Measurements from ENCODE around the gene PHACTR4. TPM values are rescaled to one million over a fixed set of nuclear protein-coding genes. Genes with fewer than 3 reads are reported as not detected.

Gene PHACTR4
- total and polyA plus RNA-seq, 2 of the 13 experiments (the other 11 are each of a cell fraction or from before 2014, with no cell fraction given): 13.9 to 17.1 TPM

GRCh38 chr1:28518745-28519341 is 149.3 kb downstream of the PHACTR4 start (continued):
- TF ChIP-seq CTCF (CRISPR knock-in tag; IDR thresholded peaks at IDR 0.05): peak; percentile 29
- peak; percentile 28; the same call in 1 of the 2 replicates for TF ChIP-seq PHF20 (CRISPR knock-in tag; IDR thresholded peaks at IDR 0.05)
- TF ChIP-seq HNRNPH1 (optimal IDR thresholded peaks at IDR 0.05; ENCODE audit: low read depth, low read length): no peak
- TF ChIP-seq CENPT (CRISPR knock-in tag; IDR thresholded peaks at IDR 0.05; ENCODE audit: low read depth): no peak
- TF ChIP-seq ZNF510 (CRISPR knock-in tag; IDR thresholded peaks at IDR 0.05; ENCODE audit: low read depth): 0 out of 2 replicates have a peak, but pooled peaks have one; percentile 23
- TF ChIP-seq ZNF552 (CRISPR knock-in tag; IDR thresholded peaks at IDR 0.05; ENCODE audit: borderline replicate concordance): no peak
- no peak for TF ChIP-seq SNAPC4 (CRISPR knock-in tag; IDR thresholded peaks at IDR 0.05)
- TF ChIP-seq MTF2 (CRISPR knock-in tag; IDR thresholded peaks at IDR 0.05; ENCODE audit: borderline replicate concordance): no peak
- TF ChIP-seq MXD3 (CRISPR knock-in tag; IDR thresholded peaks at IDR 0.05): no peak
- peak; percentile 48 for TF ChIP-seq SPEN (CRISPR knock-in tag; IDR thresholded peaks at IDR 0.05; ENCODE audit: low read depth)
- peak; percentile 40; the same call in 1 of the 2 replicates for TF ChIP-seq NFYB (CRISPR knock-in tag; IDR thresholded peaks at IDR 0.05)
- peak in 1 of 2 experiments; percentile 25; a peak in 1 of 4 replicates for TF ChIP-seq EP300 (IDR thresholded peaks at IDR 0.05; ENCODE audit: low read depth in 2 of 2, low read length in 2 of 2)
- TF ChIP-seq EP300 (CRISPR knock-in tag; IDR thresholded peaks at IDR 0.05; ENCODE audit: borderline replicate concordance): peak; percentile 57; the same call in 1 of the 2 replicates
- no peak for TF ChIP-seq NR2F2 (IDR thresholded peaks at IDR 0.05; ENCODE audit: borderline replicate concordance, low read depth)
- TF ChIP-seq SIX4 (CRISPR knock-in tag; IDR thresholded peaks at IDR 0.05): no peak
- no peak for TF ChIP-seq SP5 (CRISPR knock-in tag; IDR thresholded peaks at IDR 0.05; ENCODE audit: borderline replicate concordance, low read depth)
- TF ChIP-seq BCLAF1 (IDR thresholded peaks at IDR 0.05): no peak
- peak; percentile 59; the same call in 1 of the 2 replicates for TF ChIP-seq MYC (CRISPR knock-in tag; IDR thresholded peaks at IDR 0.05; ENCODE audit: borderline replicate concordance)
- TF ChIP-seq MEF2D (CRISPR knock-in tag; IDR thresholded peaks at IDR 0.05): peak; percentile 54
- no peak for TF ChIP-seq MZF1 (CRISPR knock-in tag; IDR thresholded peaks at IDR 0.05; ENCODE audit: borderline replicate concordance)
- TF ChIP-seq MAFG (CRISPR knock-in tag; IDR thresholded peaks at IDR 0.05): no peak
